Activated naive CD4-positive, alpha-beta T cell treated with anti-CD3 and anti-CD28 coated beads for 36 hours (primary cell): ENCODE measurements around the gene DHRS11. TPM values are rescaled to one million over a fixed set of nuclear protein-coding genes. Genes with fewer than 3 reads are reported as not detected.

Source experiments
- CTCF ChIA-PET: fragments of 350-600 bp; sonication (Branson Sonifier 250); formaldehyde crosslinking; loops from one replicate; lab custom pipeline; 2021; ENCODE audit warnings: antibody characterized with exemption; lab: Charles Lee
- DNase-seq: peaks from one replicate; pipeline ENCODE4 v3.0.0-alpha.2; 2020
- H3K27ac Mint-ChIP-seq: one replicate; pipeline ENCODE4 v1.8.0; 2021; ENCODE audit warnings: mild to moderate bottlenecking, mixed read lengths
- H3K27me3 Mint-ChIP-seq: one replicate; pipeline ENCODE4 v1.8.0; 2021; ENCODE audit warnings: low read depth, mixed read lengths
- H3K36me3 Mint-ChIP-seq: one replicate; pipeline ENCODE4 v1.8.0; 2021; ENCODE audit warnings: low read depth, mixed read lengths
- H3K4me1 Mint-ChIP-seq: one replicate; pipeline ENCODE4 v1.8.0; 2021; ENCODE audit warnings: low read depth, mixed read lengths
- H3K4me3 Mint-ChIP-seq: one replicate; pipeline ENCODE4 v1.8.0; 2021; ENCODE audit warnings: mild to moderate bottlenecking, moderate library complexity, mixed read lengths
- H3K9me3 Mint-ChIP-seq: one replicate; pipeline ENCODE4 v1.8.0; 2021; ENCODE audit warnings: mixed read lengths
- intact Hi-C: fragments of 100-400 bp; cut with micrococcal nuclease; formaldehyde crosslinking; loops from one replicate; pipeline ENCODE4 v1.15.1; 2023
- total RNA-seq, 2 experiments: library from RNA; stranded (reverse); gene quantifications; one replicate each; pipeline ENCODE4 v1.2.3, GENCODE V29; 2021

DHRS11 gene, protein sequence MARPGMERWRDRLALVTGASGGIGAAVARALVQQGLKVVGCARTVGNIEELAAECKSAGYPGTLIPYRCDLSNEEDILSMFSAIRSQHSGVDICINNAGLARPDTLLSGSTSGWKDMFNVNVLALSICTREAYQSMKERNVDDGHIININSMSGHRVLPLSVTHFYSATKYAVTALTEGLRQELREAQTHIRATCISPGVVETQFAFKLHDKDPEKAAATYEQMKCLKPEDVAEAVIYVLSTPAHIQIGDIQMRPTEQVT
- total RNA-seq, result 1 to 10 TPM; 8.4 to 9.8 TPM

DNA sequence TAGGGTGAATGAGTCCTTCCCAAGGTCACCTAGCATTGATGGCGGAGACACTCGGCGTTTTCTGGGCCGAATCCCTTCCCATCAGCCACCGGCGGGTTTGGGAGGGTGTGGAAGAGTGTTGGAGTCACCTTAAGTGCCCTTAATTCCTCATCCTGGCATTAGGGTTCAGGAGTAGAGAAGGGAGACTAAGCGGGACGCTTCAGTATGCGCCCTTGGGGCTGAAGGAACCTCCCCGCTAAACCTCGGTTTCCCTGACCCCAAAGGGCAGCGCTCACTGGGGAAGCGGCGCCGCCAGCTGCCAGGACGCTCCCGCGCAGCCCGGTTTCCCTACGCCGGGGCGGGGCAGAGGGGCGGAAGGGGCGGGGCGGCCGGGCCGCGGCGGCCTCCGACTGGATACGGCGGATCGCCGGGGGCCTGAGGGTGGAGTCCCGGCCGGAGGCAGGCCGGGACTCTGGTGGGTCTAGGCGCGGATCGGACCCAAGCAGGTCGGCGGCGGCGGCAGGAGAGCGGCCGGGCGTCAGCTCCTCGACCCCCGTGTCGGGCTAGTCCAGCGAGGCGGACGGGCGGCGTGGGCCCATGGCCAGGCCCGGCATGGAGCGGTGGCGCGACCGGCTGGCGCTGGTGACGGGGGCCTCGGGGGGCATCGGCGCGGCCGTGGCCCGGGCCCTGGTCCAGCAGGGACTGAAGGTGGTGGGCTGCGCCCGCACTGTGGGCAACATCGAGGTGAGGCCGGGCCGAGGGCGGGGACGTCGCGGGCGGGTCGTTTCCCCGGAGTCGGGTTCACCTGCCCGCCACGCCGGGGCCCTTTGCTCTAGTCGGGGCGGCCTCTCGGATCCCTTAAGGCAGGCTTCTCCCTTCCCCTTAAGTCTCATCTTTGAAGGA is at the start of gene DHRS11:
TSS of gene DHRS11 (plus strand) at position 446 of the 882 bp plus-strand sequence. CDS start at position 577, 131 bp downstream.
- H3K4me3 Mint-ChIP-seq, result peak within 1 kb of the TSS; percentile 71
- CTCF ChIA-PET, result interaction anchor here (1.0 to 3.9 kb wide), 2 partner anchors 11 to 27 kb away, joined by 3 to 33 read pairs; partner anchors contain the start of gene MRM1
- H3K4me1 Mint-ChIP-seq, result peaks cover 23% of the 10 kb centered on the region
- peak within 1 kb of the TSS; percentile 50 for H3K27ac Mint-ChIP-seq
- intact Hi-C loops, result loop anchor here (1.0 to 2.0 kb wide), 2 partner anchors 47 to 57 kb away; partner anchors contain the start of genes GGNBP2, MYO19 and PIGW
- peak; percentile 83 for DNase-seq
- no peaks in the 10 kb centered on the region for H3K27me3 Mint-ChIP-seq
- H3K9me3 Mint-ChIP-seq, result no peaks in the 10 kb centered on the region
- H3K36me3 Mint-ChIP-seq, result peaks cover 15% of the 10 kb centered on the region

DNA sequence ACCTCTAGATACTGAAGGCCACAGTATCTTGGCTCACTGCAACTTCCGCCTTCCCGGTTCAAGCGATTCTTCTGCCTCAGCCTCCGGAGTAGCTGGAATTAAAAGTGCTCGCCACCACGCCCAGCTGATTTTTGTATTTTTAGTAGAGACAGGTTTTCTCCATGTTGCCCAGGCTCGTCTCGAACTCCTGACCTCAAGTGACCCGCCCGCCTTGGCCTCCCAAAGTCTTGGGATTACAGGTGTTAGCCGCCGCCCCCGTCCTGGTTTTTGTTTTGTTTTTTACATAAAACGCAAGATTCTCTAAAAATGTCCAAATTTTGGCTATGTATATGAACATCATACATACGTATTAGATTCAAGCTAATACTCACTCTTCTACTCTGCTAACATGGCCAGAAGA is 48.9 kb upstream of the DHRS11 start:
- Mint-ChIP-seq H3K4me1 (peaks cover 27% of the 10 kb centered on the region), H3K9me3 (no peaks in the 10 kb centered on the region), H3K36me3 (peaks cover 19% of the 10 kb centered on the region), H3K27me3 (no peaks in the 10 kb centered on the region), H3K4me3 (peak overlapping the region; percentile 86), H3K27ac (no peak overlapping the region)
- CTCF ChIA-PET, result no interaction called here
- intact Hi-C loops, result loop anchor here (10.0 kb wide), 1 partner anchor 402 kb away; the partner anchor contains the start of gene AATF
- DNase-seq, result no peak

DNA sequence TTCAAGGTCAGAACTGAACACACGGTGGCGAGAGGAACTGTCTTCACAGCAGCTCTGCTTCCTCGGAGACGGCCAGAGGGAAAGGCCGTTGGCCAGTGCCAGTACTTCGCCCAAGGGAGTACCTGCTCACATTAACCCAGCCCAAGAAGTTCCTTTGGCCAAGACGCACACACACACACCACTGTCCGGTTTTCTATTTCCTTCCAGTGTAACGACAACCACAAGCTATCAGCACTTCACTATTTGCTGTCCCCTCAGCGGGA is 47.7 kb upstream of the DHRS11 start:
- Mint-ChIP-seq H3K9me3 (no peaks in the 10 kb centered on the region), H3K27me3 (no peaks in the 10 kb centered on the region), H3K4me3 (peak overlapping the region; percentile 86), H3K4me1 (peaks cover 33% of the 10 kb centered on the region), H3K27ac (peak overlapping the region; percentile 94), H3K36me3 (peaks cover 21% of the 10 kb centered on the region)
- peak; percentile 47 for DNase-seq
- CTCF ChIA-PET, result interaction anchor here (1.2 to 1.3 kb wide), 2 partner anchors 10 to 58 kb away, joined by 6 to 7 read pairs; partner anchors contain the start of genes MRM1, MYO19 and PIGW
- intact Hi-C loops, result loop anchor here (1.0 to 10.0 kb wide), 5 partner anchors 9 to 401 kb away; partner anchors contain the start of genes AATF, DHRS11 and ZNHIT3

DNA sequence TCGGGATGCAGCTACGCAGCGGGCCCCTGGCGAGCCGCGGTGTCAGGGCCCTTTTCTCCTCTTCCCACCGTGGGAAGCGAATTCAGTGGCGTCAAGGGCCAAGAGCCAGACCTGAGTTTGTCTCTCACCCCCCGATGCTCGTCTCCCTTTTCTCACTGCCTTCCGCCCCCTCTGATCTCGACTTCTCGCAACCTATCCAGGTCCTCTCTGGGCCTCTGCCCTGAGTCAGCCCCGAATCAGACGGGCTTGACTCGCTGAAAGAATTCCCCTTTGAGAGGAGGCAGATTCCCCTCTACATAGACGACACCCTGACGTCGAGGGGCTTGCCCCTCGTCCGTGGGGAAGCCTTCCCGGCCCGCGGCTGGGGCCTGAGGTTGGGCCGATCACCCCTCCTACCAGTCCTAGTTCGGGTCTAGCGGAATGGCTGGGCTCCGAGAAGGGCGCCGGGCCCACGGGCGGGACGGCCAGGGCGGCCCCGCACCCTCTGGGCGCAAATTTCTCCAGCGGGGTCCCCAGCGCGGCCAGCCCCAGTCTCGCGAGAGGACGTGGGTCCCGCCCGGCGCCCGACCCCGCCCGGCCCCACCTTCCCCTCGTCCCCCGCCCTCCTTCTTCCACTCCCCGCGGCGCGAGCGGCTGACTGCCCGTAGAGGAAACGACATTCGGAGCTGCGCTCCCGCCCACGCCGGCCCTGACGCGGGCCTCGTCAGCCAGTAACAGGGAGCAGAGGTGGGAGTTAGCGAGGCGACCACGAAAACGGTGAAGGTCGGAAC is 47.2 kb upstream of the DHRS11 start, which contains the start of gene GGNBP2:
TSS of gene GGNBP2 (plus strand) at position 613 of the 770 bp plus-strand sequence. CDS start 806 bp downstream, outside the sequence.
- CTCF ChIA-PET, result interaction anchor here (1.2 to 1.3 kb wide), 2 partner anchors 10 to 57 kb away, joined by 6 to 7 read pairs; partner anchors contain the start of genes MRM1, MYO19 and PIGW
- peaks cover 35% of the 10 kb centered on the region for H3K4me1 Mint-ChIP-seq
- peak within 1 kb of the TSS; percentile 94 for H3K27ac Mint-ChIP-seq

DNA sequence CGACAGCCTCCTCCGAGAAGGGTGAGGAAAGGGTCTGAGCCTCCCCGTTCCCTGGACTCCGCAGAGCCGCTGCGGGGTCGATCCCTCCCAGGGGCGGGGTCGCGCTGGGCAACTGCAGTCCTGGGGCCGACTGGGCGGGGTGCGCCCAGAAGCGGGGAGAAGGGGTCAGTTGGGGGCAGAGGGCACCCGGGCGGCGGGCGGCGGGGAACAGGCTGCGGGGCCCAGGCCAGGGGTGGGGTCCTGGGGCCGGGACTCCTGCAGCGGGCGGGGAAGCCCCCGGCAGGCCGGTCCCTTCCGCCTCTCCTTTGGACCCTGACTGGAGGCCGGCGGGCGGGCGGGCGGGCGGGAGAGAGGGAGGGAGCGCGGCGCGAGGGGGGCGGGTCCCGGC is 46.6 kb upstream of the DHRS11 start:
- H3K4me1 Mint-ChIP-seq, result peaks cover 38% of the 10 kb centered on the region
- H3K27ac Mint-ChIP-seq, result peak overlapping the region; percentile 94
- CTCF ChIA-PET, result interaction anchor here (2.1 kb wide), 1 partner anchor 9 kb away, joined by 13 read pairs; the partner anchor contains the start of genes MYO19 and PIGW
- H3K27me3 Mint-ChIP-seq, result no peaks in the 10 kb centered on the region
- no peak for DNase-seq
- peak overlapping the region; percentile 86 for H3K4me3 Mint-ChIP-seq
- intact Hi-C loops, result loop anchor here (2.0 to 10.0 kb wide), 5 partner anchors 58 to 1062 kb away; partner anchors contain the start of genes AATF, SYNRG and ZNHIT3
- no peaks in the 10 kb centered on the region for H3K9me3 Mint-ChIP-seq
- peaks cover 24% of the 10 kb centered on the region for H3K36me3 Mint-ChIP-seq

More for the DNA sequence above, 47.2 kb upstream of the DHRS11 start, which contains the start of gene GGNBP2:
- peak within 1 kb of the TSS; percentile 86 for H3K4me3 Mint-ChIP-seq
- intact Hi-C loops, result loop anchor here (1.0 to 10.0 kb wide), 7 partner anchors 9 to 1063 kb away; partner anchors contain the start of genes AATF, DHRS11, SYNRG and ZNHIT3
- H3K27me3 Mint-ChIP-seq, result no peaks in the 10 kb centered on the region
- peaks cover 21% of the 10 kb centered on the region for H3K36me3 Mint-ChIP-seq
- H3K9me3 Mint-ChIP-seq, result no peaks in the 10 kb centered on the region
- DNase-seq, result peak; percentile 96

DNA sequence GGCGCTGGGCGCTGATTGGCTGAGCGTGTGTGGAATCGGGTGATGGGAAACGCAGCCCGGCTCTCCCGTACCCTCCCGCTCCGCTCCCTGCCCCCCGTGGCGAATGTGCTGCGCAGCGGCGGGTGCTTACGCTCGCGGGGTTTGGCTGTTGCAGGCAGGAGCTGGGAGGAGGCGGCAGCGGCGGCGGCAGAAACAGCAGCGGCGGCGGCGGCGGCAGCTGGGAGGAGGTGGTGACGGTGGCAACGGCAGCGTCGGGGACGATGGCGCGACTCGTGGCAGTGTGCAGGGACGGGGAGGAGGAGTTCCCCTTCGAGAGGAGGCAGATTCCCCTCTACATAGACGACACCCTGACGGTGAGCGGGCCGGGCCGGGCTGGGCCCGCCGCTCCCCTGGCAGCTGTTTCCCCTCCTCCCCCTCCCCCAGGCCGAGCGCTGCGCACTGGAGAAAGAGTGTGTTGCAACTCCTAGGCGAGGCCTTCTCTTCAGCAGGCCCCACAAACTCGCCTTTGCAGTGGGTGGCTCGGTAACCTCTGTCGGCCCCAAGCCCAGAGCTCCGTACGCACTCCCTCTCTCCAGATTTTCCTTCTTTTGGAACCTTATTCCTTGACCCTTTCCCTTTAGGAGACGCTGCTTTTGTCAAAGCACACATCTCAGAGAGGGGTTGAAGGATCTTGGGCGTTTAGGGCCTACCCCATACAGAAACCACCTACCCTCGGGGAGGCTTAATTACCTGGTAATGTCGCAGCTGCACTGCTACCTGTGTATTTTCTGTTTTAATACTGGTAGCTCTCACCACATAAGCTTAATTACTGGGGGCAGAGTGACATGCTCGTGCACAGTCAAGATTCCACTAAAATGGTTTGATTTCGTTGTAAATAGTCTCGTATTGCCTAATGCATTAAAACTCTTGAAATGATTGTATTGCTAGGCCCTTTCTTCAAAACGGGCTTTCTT is 45.9 kb upstream of the DHRS11 start:
- H3K9me3 Mint-ChIP-seq, result no peaks in the 10 kb centered on the region
- intact Hi-C loops, result loop anchor here (2.0 to 10.0 kb wide), 5 partner anchors 57 to 1062 kb away; partner anchors contain the start of genes AATF, SYNRG and ZNHIT3
- H3K27me3 Mint-ChIP-seq, result no peaks in the 10 kb centered on the region

DNA sequence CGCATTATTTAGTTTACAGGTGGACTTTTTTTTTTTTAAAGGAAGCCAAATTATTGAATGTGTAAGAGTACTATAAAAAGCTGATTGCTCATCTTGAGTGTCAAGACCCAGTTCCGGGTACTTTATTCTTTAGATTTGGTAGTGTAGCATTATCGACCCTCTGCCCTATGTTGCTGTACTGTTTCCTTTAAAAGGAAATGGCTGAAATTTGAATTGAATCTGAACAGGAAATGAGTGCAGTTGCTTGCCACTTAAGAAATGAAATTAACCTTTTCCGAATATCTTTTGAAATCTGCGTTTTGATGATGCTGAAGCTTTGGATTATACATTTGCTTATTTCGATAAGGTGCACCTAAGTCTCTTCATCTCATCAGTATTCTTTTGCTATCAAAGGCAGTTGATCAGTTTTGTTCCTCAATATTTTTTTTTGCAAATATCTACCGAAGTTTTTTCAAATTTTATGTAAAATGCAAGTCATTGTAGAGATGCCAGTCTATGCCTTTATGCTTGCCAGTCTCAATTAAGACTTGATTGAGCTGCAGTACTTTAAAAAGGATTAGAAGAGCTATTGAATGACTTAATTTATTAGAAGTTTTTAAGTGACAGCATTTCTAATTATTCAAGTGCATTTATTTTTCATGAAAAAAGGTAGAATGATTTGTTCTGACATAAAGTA is 45.1 kb upstream of the DHRS11 start:
- H3K27me3 Mint-ChIP-seq, result no peaks in the 10 kb centered on the region
- CTCF ChIA-PET, result interaction anchor here (0.6 to 2.1 kb wide), 5 partner anchors 11 to 178 kb away, joined by 3 to 13 read pairs (median 4); partner anchors contain the start of genes MYO19 and PIGW
- DNase-seq, result no peak
- H3K4me3 Mint-ChIP-seq, result peak overlapping the region; percentile 86
- peaks cover 49% of the 10 kb centered on the region for H3K4me1 Mint-ChIP-seq
- no peaks in the 10 kb centered on the region for H3K9me3 Mint-ChIP-seq
- H3K36me3 Mint-ChIP-seq, result peaks cover 27% of the 10 kb centered on the region
- intact Hi-C loops, result loop anchor here (5.0 to 10.0 kb wide), 3 partner anchors 176 to 1061 kb away; partner anchors contain the start of genes AATF and SYNRG
- H3K27ac Mint-ChIP-seq, result peak overlapping the region; percentile 94

More for the DNA sequence above, 45.9 kb upstream of the DHRS11 start:
- Mint-ChIP-seq H3K36me3 (peaks cover 24% of the 10 kb centered on the region), H3K4me3 (peak overlapping the region; percentile 86), H3K4me1 (peaks cover 44% of the 10 kb centered on the region), H3K27ac (peak overlapping the region; percentile 94)
- CTCF ChIA-PET, result interaction anchor here (0.7 to 2.1 kb wide), 4 partner anchors 10 to 179 kb away, joined by 4 to 13 read pairs (median 5); partner anchors contain the start of genes MYO19 and PIGW
- peak; percentile 98 for DNase-seq

DNA sequence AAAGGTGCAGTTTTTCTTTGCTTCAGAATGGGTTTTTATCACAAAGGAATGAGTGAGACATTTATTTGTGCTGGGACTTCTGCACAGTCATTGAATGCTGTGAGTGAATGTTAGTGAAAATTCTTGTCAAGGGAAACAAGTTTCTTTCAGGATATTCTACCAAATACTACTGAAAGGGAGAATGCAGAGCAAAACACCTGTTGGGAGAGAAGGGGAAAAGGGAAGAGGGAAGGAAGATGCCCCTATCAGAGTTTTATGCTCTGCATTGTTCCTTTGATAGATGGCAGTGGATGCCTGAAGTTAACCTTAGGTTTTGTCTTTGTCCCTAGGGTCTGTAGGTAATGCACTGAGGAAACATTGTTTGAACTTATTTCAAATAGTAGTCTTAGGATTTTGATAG is 43.9 kb upstream of the DHRS11 start:
- CTCF ChIA-PET, result no interaction called here
- no peak for DNase-seq
- Mint-ChIP-seq H3K36me3 (peaks cover 27% of the 10 kb centered on the region), H3K4me3 (peak overlapping the region; percentile 57), H3K27ac (peak overlapping the region; percentile 94), H3K9me3 (no peaks in the 10 kb centered on the region), H3K27me3 (no peaks in the 10 kb centered on the region), H3K4me1 (peaks cover 57% of the 10 kb centered on the region)
- intact Hi-C loops, result loop anchor here (5.0 to 10.0 kb wide), 3 partner anchors 175 to 1060 kb away; partner anchors contain the start of genes AATF and SYNRG

DNA sequence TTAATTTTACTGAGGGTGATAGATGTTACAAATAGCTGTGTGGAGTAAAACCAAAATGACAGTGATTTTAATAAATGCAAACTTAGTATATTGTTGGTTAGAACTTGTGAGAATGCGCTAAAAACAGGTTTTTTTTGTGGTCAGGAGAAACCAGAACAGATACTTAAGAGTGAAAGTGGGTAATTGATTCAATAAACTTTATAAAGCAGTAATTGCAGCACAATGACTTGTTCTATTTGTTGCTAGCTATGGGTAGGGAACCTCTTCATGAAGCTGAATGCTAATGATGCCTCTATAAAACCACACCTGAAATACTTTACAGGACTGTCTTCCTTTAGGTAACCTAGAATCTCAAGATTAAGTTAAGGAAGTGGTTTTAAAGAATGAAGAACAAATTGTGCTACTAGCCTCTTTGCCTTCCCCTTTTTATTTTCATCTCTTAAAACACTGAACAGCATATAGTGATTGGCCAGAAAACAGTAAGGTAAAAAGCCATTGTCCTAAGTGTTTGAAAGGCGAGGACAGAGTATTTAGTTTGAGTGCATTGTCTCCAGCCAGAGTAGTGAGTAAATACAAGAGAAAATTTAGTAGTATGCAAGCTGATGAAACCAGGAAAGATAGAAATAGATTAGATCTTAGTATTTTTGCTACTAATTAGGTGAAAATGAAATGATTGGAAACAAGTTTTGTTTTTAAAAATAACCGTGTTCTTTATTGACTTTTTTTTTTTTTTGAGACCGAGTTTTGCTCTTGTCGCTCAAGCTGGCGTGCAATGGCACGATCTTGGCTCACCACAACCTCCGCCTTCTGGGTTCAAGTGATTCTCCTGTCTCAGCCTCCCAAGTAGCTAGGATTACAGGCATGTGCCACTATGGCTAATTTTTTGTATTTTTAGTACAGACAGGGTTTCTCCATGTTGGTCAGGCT is 40.9 kb upstream of the DHRS11 start:
- Mint-ChIP-seq H3K27me3 (no peaks in the 10 kb centered on the region), H3K9me3 (no peaks in the 10 kb centered on the region), H3K4me3 (peak overlapping the region; percentile 27), H3K4me1 (peaks cover 64% of the 10 kb centered on the region), H3K27ac (peak overlapping the region; percentile 76), H3K36me3 (peaks cover 36% of the 10 kb centered on the region)
- DNase-seq, result no peak
- intact Hi-C loops, result loop anchor here (5.0 kb wide), 1 partner anchor 882 kb away; no protein-coding TSS in a partner anchor
- CTCF ChIA-PET, result interaction anchor here (0.6 to 1.2 kb wide), 2 partner anchors 16 to 847 kb away, joined by 3 to 4 read pairs; partner anchors contain the start of genes MYO19 and PIGW
